Suppressor macrophage (primary cell): ENCODE data around the gene ASAH2.
"Not testable (repeated sequence)": the region's sequence is repeated elsewhere in the genome, so short reads cannot be mapped to it uniquely, and the experiment has no call there.

Experiments used
- DNase-seq, 4 experiments: peaks; one replicate each; pipeline ENCODE4 v3.0.0-alpha.2; 2020 to 2022
- total RNA-seq, 17 experiments: gene quantifications; one replicate each; lab custom pipeline; 2026; ENCODE audit warnings: mixed read lengths in 6 of 17, inconsistent platforms in 3 of 17; lab: John Stamatoyannopoulos, UW

The ASAH2 gene
- total RNA-seq: 0 to 3.3 (median 0.12) reads per million in 17 experiments

DNA sequence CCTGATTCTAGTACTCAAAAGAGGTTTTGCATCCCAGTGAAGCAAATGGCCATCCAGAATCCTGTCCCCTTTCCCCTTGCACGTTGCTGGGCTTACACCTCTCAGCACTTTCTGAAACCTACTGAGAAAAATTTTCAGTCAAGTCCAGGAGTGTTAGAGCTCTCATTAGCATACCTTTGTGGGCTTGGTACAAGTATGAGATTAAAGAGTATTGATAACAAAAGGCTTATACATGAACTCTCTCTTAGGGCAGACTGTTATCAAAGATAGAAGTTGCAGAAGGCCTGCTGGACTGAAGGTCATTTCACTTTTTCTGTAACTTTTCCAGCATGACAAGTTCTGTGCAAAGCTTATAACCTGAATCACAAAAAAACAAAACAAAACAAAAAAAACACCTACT is at the start of gene ASAH2:
TSS of gene ASAH2 (minus strand) at position 123 of the 400 bp plus-strand sequence. CDS start 2,906 bp downstream, outside the sequence.
- DNase-seq: no peak

DNA sequence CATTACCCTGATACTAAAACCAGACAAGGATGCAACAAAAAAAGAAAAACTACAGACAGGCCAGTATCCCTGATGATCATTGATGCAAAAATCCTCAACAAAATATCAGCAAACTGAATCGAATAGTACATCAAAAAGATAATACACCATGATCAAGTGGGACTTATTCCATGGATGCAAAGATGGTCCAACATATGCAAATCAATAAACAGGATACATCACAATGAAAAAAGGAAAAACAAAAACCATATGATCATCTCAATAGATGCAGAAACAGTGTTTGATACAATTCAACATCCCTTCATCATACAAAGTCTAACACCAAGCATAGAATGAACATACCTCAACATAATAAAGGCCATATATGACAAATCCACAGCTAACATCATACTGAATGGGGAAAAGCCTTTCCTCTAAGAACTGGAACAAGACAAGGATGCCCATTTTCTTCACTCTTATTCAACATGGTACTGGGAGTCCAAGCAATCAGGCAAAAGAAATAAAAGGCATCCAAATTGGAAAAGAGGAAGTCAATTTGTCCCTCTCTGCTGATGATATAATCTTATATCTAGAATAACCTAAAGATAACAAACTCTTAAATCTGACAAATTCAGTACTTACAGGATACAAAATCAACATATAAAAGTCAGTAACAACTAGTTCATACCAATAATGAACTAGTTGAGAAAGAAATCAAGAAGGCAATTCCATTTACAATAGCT is 48.8 kb upstream of the ASAH2 start:
- DNase-seq: no peak

DNA sequence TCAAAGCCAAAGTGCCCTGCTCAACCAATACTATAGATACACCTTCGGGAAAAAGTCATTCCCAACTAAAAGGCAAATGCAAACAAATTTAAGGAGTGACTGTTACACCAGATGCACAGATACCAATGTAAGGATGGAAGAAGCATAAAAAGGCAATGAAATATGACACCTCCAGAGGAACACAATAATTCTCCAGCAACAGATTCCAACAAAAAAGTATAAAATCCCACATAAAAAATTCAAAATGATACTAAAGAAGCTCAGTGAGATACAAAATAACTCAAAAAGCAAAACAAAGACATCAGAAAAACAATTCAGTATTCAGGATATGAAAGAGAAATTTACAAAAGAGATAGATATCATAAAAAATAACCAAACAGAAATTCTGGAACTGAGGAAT is 44.1 kb upstream of the ASAH2 start:
- no peak for DNase-seq

DNA sequence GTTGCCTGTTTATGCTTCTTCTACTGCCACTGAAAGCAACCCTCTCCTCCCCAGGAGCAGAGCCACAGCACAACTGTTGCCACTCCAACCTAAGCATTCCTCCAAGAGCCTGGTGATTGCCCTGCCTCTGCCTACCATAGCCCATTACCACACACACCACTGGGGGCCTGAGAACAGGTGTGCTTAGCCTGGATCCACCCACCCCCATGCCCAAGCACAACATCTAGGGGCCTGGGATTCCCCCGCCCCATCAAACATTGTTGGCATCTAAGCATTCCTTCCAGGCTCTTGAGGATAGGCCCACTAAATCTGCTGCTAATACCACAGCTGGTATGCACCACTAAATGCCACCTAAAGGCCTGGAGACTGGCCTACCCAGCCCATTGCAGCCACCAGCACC is 43.3 kb upstream of the ASAH2 start:
- no peak for DNase-seq

DNA sequence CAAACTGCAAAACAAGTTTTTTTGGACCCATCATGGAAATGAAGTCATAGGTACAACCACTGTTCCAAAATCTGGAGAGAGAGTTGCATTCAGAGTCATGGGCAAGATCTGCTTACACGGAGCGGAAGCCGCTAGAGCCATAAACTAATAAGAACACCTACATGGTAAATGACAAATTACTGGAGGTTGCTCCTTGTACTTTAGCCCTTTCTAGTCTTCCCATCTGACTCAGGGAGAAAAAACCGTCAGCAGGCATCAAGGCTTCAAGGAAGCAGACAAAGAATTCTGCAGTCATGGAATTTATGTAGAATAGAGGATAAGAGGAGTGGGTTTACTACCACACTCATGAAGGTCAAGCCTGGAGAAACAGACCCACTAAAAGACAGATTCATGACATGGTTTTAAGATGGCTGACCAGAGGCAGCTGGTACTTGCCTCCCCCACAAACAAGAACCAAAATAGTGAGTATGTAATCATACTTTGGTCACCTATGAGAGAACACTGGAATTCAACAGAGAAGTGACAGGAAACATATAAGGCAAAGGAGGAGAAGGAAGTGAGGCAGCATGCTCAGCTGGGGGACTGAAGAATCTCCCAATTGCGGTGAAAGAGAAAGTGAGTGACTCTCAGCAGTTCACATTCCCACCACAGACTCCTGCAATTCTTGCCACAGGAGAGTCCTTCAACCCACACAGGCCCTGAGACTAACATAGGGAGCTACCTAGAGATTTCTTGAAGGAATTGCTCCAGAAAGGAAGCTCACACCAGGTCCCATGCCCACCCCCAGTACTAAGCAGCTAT is 42.4 kb upstream of the ASAH2 start:
- peak; percentile 13 to 36 (median 34) for DNase-seq

DNA sequence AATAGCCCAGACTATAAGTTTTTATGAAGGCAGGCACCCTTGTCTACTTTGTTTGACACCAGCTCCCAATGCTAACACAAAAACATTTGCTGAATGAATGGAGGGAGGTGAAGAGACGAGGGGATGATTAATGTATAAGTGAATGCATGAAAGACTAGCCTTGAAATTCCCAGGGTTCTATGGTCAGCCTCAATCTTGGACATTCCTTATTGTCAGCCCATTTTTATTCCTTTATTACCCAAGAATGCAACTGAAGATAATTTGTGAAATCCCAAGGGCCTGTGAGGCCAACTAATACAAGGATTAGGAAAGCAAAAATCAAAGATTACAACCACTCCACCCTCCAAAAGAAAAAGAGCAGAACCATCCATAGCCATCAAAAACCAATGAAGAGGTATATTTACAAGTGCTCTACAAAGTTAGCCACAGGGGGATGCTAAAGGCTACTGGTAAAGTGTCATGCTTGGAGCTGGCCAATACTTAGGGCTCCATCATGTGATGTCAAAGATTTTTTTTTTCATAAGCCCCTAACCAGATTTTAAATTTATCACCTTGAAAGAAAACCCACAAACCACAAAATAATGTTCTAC is 40.0 kb upstream of the ASAH2 start:
- DNase-seq: no peak

DNA sequence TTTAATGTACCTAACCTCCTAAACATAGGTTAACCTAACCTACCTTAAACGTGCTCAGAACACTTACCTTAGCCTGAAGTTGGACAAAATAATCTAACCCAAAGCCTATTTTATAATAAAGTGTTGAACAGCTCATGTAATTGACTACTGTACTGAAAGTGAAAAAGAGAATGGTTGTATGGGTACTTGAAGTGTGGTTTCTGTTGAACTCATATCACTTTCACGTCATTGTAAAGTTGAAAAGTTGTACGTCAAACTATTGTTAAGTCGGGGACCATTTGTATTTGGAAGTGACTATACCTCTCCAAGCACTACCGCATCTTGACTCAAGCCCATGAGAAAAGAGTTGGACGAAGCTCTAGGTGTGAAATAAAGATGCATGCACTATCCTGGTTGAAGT is 37.9 kb upstream of the ASAH2 start:
- DNase-seq: no peak

DNA sequence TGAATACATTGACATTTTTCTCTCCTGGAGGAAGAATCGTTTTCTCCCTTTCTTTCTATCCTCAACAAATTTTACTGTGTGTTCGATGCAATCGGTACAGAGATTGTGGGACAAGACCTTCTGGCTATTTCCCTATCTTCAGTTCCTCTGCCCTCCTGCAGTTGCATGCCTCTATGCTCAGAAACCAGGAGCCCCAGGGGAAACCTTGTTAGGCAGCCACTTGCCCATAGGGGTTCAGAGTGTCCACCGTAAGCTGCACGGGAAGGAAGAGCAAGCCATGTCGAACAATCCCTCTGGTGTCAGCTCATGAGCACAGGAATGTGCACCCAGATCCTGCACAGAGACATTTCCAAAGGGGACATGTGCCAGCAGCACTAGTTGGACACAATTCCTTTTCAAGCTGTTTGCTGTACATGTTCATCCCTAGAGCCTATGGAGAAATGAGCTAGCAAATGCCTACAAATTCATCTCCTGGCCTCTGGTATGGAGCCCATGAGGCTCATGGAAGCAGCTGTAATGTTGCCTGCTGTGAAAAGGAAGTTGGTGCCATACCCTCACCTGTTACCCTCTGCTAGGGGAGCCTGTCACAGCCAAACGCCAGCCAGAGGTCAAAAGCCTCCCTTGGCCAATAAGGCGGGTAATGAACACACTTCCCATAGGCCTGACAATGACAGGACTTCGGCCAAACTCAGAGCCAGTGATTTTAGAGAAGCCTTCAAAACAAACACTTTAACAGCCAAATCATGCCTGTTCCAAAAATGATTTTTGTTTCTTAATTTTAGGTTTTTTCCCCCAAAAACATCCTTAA is 35.9 kb upstream of the ASAH2 start:
- no peak for DNase-seq

DNA sequence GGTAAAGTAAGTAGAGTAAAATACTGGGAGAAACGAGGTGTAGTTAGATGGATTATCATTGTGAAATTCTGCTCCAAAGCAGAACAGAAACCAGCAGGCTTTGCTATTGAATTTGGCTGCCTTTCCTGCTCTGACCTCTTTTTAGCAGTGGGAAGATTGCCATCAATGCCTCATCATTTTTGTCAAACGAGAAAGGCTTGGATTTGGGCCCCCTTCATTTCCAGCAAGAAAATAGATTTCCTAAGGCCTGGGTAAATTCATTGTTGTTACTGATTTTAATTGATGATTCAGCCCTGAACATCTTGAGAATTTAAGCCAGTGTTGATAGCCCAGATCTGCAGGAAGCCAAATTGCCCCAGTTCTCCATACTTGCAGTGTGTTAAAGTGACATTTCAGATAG is 35.2 kb upstream of the ASAH2 start:
- peak; percentile 18 to 45 (median 32) for DNase-seq

DNA sequence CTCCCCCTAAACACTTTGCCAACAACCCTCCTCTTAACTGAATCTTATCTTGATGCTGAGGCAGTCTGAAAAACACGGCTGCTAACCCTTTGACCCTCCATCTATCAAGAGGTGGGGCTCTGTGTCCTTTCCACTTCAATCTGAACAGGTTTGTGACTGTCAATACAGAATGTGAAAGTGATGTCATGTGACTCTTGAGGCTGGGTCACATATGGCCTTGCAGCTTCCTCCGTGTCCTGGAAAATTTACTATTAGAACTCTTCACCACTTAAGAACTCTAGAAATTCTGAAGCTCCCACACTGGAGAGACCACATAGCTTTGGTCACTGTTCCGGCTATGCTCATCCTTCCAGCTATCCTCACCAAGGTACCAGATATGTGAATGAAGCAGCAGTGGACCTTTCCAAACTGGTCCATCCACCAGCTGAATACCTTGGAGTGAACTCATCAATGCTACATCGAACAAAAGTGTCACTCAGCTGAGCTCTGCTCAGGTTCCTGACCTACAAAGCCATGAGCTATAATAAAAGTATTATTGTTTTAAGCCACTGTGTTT is 30.7 kb upstream of the ASAH2 start:
- no peak for DNase-seq

DNA sequence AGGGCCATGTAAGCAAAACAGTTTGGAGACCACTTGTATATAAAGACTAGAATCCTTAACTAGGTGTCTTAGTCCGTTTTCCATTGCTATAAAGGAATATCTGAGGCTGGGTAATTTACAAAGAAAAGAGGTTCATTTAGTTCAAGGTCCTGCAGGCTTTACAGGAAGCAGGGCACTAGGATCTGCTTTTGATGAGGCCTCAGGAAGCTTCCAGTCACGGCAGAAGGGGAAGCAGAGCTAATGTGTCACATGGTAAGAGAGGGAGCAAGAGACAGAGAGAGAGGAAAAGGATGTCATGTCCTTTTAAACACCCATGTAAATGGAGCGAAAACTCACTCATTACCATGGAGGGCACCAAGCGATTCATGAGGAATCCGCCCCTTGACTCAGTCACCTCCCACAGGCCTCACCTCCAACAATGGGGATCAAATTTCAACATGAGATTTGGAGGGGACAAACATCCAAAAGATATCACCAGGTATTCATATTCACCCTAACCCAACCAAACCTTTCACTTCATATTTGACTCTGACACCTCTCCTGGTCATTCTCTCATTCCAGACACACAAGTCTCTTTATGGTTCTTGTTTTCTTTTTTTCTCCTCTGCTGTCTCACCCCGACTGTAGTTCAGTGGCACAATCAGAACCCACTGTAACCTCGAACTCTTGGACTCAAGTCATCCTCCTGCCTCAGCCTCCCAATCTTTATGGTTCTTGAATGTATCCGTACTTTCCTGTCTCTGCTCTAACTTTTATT is 30.1 kb upstream of the ASAH2 start:
- no peak for DNase-seq

DNA sequence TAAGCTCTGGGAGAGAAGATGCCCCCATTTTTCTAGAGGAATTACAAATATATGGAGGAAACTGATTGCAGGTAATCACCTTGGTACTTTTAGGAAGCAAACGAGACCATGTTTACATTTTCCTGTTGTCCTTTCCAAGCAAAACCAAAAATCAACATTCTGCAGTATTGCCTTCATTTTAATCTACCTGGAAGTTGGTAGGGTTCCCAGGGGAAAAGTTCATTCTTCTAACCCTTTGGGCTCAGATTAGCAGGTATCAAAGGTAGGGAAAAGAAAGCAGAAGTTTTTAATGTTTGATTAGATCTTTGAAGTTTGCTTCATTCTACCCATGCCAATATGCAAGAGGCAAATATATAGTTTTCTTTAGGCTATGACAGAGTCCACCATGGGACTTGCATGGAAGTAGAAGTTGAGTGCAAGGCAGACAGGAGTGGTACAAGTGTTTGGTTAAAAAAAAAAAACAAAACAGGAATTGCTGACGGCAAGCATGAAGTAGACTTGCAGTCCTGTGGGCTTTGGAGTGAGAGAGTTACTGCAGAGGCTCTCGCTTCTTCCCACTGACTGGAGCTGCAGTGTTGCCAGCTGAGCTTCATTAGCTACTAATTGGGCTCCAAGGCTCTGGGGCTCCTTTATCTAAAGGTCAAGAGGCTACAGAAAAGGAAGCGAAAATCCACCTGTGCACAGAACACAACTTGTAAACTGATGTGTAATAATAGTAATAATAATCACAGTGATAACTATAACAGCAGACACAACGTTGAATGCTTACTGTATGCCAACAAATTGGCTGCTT is 28.9 kb upstream of the ASAH2 start:
- DNase-seq: no peak

DNA sequence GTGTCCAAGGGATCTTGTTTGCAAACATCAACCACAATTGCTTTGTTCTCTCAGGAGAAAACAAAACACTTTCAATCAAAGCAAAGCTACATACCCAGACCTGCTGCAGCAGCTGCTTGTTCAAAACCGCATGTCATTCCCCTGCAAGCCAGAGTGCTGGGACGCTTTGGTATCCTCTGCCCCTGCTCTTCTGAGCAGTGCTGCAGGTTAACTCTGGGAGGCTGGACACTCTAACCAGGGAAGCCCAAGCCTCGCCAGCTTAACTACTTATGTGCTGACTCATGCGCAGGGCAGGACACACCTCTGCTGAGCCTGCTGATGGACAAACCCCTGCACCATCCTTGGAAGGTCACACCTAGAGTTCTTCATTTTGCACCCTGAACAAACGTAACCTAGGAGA is 28.2 kb upstream of the ASAH2 start:
- no peak for DNase-seq

DNA sequence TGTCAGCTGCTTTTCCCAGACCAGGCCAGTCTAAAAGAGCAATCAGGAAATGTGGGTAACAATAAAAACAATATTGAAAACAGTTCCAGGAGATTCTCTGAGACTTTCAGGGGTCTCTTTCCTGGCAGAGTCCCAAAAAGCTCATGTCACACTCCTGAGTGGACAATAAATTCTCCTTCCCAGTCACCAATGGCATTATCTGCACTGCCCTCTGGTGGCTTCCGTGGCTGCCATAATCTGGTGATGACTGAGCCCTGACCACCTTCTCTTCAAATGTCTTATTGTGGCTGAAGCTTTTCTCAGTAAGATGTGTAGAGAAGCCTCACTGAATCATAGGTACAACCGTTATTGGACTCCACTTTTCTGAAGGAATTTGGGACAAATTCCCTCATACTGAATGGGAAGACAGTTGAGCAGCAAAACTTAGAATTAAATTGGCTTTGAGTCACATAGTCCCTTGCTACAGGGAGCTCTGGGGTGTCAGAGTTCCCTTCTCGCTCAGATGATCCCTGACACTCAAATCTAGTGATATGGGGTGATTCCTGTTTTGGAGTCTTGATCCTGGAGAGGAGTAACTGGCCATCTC is 24.4 kb upstream of the ASAH2 start:
- peak; percentile 43 to 66 (median 62) for DNase-seq

DNA sequence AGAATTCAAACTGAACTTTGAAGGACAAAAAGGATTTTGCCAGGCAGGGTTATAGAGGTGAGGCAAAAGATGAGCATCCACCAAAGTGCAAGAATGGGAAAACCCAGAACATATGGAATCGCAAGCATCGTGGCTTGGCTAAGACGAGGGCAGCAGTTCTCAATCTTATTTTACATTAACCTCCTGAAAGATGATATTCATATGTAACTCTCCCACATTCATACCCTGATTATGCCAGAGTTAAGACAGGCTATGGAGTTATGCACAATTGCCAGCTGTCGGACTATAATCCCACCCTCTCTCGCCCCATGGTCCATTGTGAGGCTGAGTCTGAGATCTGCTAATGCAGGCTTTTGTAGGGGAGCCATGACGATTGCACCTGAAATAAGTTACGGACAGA is 21.2 kb upstream of the ASAH2 start:
- no peak for DNase-seq

DNA sequence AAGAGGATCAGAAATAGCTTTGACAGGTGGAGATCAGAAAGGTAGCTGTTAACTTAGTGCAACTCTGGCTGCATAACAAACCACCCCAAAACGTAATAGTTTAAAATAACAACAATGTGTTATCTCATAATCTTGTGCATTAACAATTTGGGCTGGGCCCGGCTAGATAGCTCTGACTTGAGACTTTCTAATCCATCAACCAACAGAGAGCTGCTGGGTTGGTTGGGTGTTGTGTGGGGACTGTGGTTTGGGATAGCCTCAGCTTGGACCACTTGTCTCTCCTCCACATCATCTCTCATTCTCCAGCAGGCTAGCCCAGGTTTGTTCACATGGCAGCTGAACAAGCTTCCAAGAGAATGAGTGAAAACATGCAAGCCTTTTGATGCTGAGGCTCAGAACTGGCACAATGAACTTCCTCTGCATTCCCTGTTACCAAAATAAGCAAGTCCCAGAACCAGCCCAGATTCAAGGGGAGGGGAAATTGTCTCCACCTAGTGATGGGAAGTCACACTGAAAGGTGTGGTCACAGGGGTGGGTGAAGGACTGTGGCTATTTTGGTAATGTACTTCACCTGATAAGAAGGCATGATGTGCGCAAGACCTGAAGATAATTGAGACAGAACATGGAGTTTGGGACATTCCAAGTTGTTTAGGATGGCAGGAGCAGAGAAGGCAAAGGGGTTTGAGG is 20.4 kb upstream of the ASAH2 start:
- DNase-seq: no peak

DNA sequence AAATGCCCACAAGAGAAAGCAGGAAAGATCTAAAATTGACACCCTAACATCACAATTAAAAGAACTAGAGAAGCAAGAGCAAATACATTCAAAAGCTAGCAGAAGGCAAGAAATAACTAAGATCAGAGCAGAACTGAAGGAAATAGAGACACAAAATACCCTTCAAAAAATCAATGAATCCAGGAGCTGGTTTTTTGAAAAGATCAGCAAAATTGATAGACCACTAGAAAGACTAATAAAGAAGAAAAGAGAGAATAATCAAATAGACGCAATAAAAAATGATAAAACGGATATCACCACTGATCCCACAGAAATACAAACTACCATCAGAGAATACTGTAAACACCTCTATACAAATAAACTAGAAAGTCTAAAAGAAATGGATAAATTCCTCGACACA is 16.6 kb upstream of the ASAH2 start:
- not testable (repeated sequence) for DNase-seq

DNA sequence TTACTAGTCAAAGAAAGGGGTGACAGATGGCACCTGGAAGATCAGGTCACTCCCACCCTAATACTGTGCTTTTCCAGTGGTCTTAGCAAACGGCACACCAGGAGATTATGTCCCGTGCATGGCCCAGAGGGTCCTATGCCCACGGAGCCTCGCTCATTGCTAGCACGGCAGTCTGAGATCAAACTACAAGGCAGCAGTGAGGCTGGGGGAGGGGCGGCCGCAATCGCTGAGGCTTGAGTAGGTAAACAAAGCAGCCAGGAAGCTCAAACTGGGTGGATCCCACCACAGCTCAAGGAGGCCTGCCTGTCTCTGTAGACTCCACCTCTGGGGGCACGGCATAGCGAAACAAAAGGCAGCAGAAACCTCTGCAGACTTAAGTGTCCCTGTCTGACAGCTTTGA is 11.3 kb upstream of the ASAH2 start:
- DNase-seq: not testable (repeated sequence)

DNA sequence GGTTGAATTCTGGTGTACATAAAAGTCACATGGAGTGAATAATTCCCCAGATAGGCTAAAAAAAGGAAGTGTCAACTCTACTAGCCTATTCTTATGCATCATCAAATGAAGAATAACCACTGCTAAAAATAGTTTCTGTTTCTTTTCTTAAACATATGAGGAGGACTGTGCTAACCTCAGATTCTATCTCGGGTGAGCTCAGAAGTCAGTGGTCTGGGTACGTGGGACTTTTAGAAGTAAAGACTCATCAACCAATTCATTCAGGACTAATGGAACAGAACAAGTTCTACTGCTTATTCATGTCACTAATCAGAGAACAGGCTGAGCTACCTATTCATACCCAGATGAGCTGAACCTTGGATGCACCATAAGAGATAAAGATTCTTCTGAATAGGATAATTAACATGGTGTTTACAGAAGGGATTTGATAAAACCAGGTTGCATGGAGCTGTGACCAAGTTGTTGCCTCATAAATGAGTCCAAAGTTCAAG is 9.5 kb upstream of the ASAH2 start:
- peak; percentile 12 to 77 (median 59) for DNase-seq

DNA sequence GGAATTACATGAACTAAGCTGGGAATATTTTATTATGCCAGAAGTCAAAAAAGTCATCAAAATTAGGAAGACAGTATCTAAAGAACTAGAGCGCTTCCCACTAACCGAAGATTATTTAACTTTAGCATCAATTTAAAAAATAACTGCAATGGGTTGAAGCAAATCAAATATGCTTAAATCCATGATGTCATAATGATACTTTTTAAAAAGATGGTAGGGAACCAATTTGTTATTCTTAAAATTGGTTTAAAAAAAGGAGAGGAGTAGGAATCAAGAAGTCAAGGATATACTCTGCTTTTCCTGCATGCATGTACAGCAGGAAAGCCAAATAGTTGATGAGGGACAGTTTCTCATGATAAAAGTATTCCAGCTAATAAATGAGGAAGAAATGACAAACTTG is 3.2 kb upstream of the ASAH2 start:
- no peak for DNase-seq
